ENCODE measurements around the gene DPP6. TPM values are rescaled to one million over a fixed set of nuclear protein-coding genes. Genes with fewer than 3 reads are reported as not detected.
"Not testable (repeated sequence)": the region's sequence is repeated elsewhere in the genome, so short reads cannot be mapped to it uniquely, and the experiment has no call there.

Gene DPP6
- 10 to 100 TPM in 1 of 4 donors, 1 to 10 TPM in 3; 1.8 to 33.7 (median 6.4) TPM for total RNA-seq

- H3K4me3 ChIP-seq = not testable (repeated sequence)
These were observed at the start of gene DPP6 for GRCh38 chr7:154051643-154052529. Gene DPP6, plus strand, starts transcription at chr7:154052398.

GRCh38 chr7:154009423-154009911, 42.7 kb upstream of the DPP6 start:
- intact Hi-C loops (cut with DNase I; ENCODE audit: low total_unique reads); in situ Hi-C loops (cut with MboI; ENCODE audit: low pct_ligation_motif_present in 1 of 4, low pct_unique_long_range_greater_than_20kb in 1 of 4, low sequenced_read_pairs in 3 of 4): not testable (repeated sequence)
- 83% methylated on average over 2 of the region's 3 CpGs; no CpG with 5 or more reads in 1 of the 2 donors for WGBS, 2 donors (ENCODE audit: low coverage in 1 of 2)

More at GRCh38 chr7:154051643-154052529, at the start of gene DPP6:
- 24% methylated on average over 13 of the region's 81 CpGs; no CpG with 5 or more reads in 1 of the 2 donors for WGBS, 2 donors (ENCODE audit: low coverage in 1 of 2)
- H3K27ac ChIP-seq; H3K9me3 ChIP-seq; H3K4me1 ChIP-seq; H3K36me3 ChIP-seq; intact Hi-C loops (cut with DNase I; ENCODE audit: low total_unique reads); in situ Hi-C loops (cut with MboI; ENCODE audit: low pct_ligation_motif_present in 1 of 4, low pct_unique_long_range_greater_than_20kb in 1 of 4, low sequenced_read_pairs in 3 of 4); DNase-seq: not testable (repeated sequence)
- H3K27me3 ChIP-seq = peaks cover 11% of the 10 kb centered on the region

GRCh38 chr7:154010726-154011568, 41.3 kb upstream of the DPP6 start:
- in situ Hi-C loops (cut with MboI; ENCODE audit: low pct_ligation_motif_present in 1 of 4, low pct_unique_long_range_greater_than_20kb in 1 of 4, low sequenced_read_pairs in 3 of 4); H3K4me3 ChIP-seq; H3K27me3 ChIP-seq; H3K27ac ChIP-seq; intact Hi-C loops (cut with DNase I; ENCODE audit: low total_unique reads); DNase-seq; H3K36me3 ChIP-seq; H3K9me3 ChIP-seq; H3K4me1 ChIP-seq: not testable (repeated sequence)
- 65 to 80% methylated on average over 1 to 4 of the region's 4 CpGs for WGBS, 2 donors (ENCODE audit: low coverage in 1 of 2)

More at GRCh38 chr7:154009423-154009911, 42.7 kb upstream of the DPP6 start:
- not testable (repeated sequence) for DNase-seq, H3K27ac ChIP-seq, H3K27me3 ChIP-seq, H3K4me3 ChIP-seq, H3K9me3 ChIP-seq, H3K4me1 ChIP-seq, H3K36me3 ChIP-seq

GRCh38 chr7:154012800-154013199, 39.4 kb upstream of the DPP6 start:
- H3K4me1 ChIP-seq; H3K9me3 ChIP-seq; intact Hi-C loops (cut with DNase I; ENCODE audit: low total_unique reads); H3K4me3 ChIP-seq; H3K36me3 ChIP-seq; DNase-seq; H3K27me3 ChIP-seq; in situ Hi-C loops (cut with MboI; ENCODE audit: low pct_ligation_motif_present in 1 of 4, low pct_unique_long_range_greater_than_20kb in 1 of 4, low sequenced_read_pairs in 3 of 4); H3K27ac ChIP-seq: not testable (repeated sequence)
- 48% methylated on average over 3 of the region's 3 CpGs; no CpG with 5 or more reads in 1 of the 2 donors for WGBS, 2 donors (ENCODE audit: low coverage in 1 of 2)

- 88 to 92% methylated on average over 5 to 6 of the region's 6 CpGs for WGBS, 2 donors (ENCODE audit: low coverage in 1 of 2)
- DNase-seq; H3K27ac ChIP-seq; in situ Hi-C loops (cut with MboI; ENCODE audit: low pct_ligation_motif_present in 1 of 4, low pct_unique_long_range_greater_than_20kb in 1 of 4, low sequenced_read_pairs in 3 of 4); intact Hi-C loops (cut with DNase I; ENCODE audit: low total_unique reads); H3K36me3 ChIP-seq; H3K4me3 ChIP-seq; H3K27me3 ChIP-seq; H3K4me1 ChIP-seq; H3K9me3 ChIP-seq: not testable (repeated sequence)
These were observed 36.6 kb upstream of the DPP6 start for GRCh38 chr7:154015636-154016035.

- H3K4me3 ChIP-seq; in situ Hi-C loops (cut with MboI; ENCODE audit: low pct_ligation_motif_present in 1 of 4, low pct_unique_long_range_greater_than_20kb in 1 of 4, low sequenced_read_pairs in 3 of 4); H3K9me3 ChIP-seq; intact Hi-C loops (cut with DNase I; ENCODE audit: low total_unique reads); H3K27ac ChIP-seq; H3K4me1 ChIP-seq; H3K27me3 ChIP-seq; H3K36me3 ChIP-seq; DNase-seq: not testable (repeated sequence)
- WGBS, 2 donors (ENCODE audit: low coverage in 1 of 2) = 81% methylated on average over 2 of the region's 2 CpGs; no CpG with 5 or more reads in 1 of the 2 donors
These were observed 33.8 kb upstream of the DPP6 start for GRCh38 chr7:154018354-154018753.

- in situ Hi-C loops (cut with MboI; ENCODE audit: low pct_ligation_motif_present in 1 of 4, low pct_unique_long_range_greater_than_20kb in 1 of 4, low sequenced_read_pairs in 3 of 4); intact Hi-C loops (cut with DNase I; ENCODE audit: low total_unique reads); H3K36me3 ChIP-seq; DNase-seq; H3K27ac ChIP-seq; H3K27me3 ChIP-seq; H3K4me3 ChIP-seq; H3K9me3 ChIP-seq; H3K4me1 ChIP-seq: not testable (repeated sequence)
- WGBS, 2 donors (ENCODE audit: low coverage in 1 of 2) = 83 to 100% methylated on average over 2 to 8 of the region's 8 CpGs
These were observed 24.4 kb upstream of the DPP6 start for GRCh38 chr7:154027805-154028204.

- H3K4me1 ChIP-seq; DNase-seq; intact Hi-C loops (cut with DNase I; ENCODE audit: low total_unique reads); H3K9me3 ChIP-seq; H3K27ac ChIP-seq; H3K36me3 ChIP-seq; in situ Hi-C loops (cut with MboI; ENCODE audit: low pct_ligation_motif_present in 1 of 4, low pct_unique_long_range_greater_than_20kb in 1 of 4, low sequenced_read_pairs in 3 of 4); H3K27me3 ChIP-seq; H3K4me3 ChIP-seq: not testable (repeated sequence)
- WGBS, 2 donors (ENCODE audit: low coverage in 1 of 2) = 67% methylated on average over 1 to 11 of the region's 11 CpGs
These were observed 21.6 kb upstream of the DPP6 start for GRCh38 chr7:154030476-154031080.

Measured in transverse colon (tissue), 4 donors.